ENCODE results near the gene TLCD2.

- TF ChIP-seq CTCF (IDR thresholded peaks at IDR 0.05) (no peak), POLR2A (IDR thresholded peaks at IDR 0.05) (no peak)
These were observed 15.7 kb upstream of the TLCD2 start for GRCh38 chr17:1725642-1726511.

Data from ovary (tissue), 3 donors.